GM18519 (cell line): ENCODE results near the gene TMUB2.

Source experiments
- ATAC-seq: cut with Tn5 transposase; IDR thresholded peaks from one replicate; pipeline ENCODE4 v1.9.1; 2021; ENCODE audit warnings: mild to moderate bottlenecking, moderate library complexity; ENCODE audit not compliant: unreplicated experiment, low FRiP score

Gene TMUB2

GRCh38 chr17:44176257-44176656 is 10.5 kb upstream of the TMUB2 start:
- no peak for ATAC-seq

GRCh38 chr17:44176671-44177501 is 9.9 kb upstream of the TMUB2 start:
- no peak for ATAC-seq

GRCh38 chr17:44177640-44178039 is 9.1 kb upstream of the TMUB2 start:
- no peak for ATAC-seq

- ATAC-seq, result no peak
Observed at GRCh38 chr17:44178133-44178532, 8.6 kb upstream of the TMUB2 start.

GRCh38 chr17:44183024-44183423 is 3.7 kb upstream of the TMUB2 start:
- no peak for ATAC-seq

GRCh38 chr17:44184212-44184810 is 2.5 kb upstream of the TMUB2 start:
- no peak for ATAC-seq

GRCh38 chr17:44187131-44187899 is 543 bp downstream of the TMUB2 start:
- ATAC-seq, result no peak

GRCh38 chr17:44188576-44189403 is 2.0 kb downstream of the TMUB2 start:
- no peak for ATAC-seq

- ATAC-seq, result no peak
Observed at GRCh38 chr17:44190481-44190880, 3.7 kb downstream of the TMUB2 start.

- ATAC-seq, result no peak
Observed at GRCh38 chr17:44191369-44191768, 4.6 kb downstream of the TMUB2 start.

- ATAC-seq, result no peak
Observed at GRCh38 chr17:44191941-44192496, 5.2 kb downstream of the TMUB2 start.

GRCh38 chr17:44192750-44193149 is 6.0 kb downstream of the TMUB2 start:
- ATAC-seq, result no peak

- ATAC-seq, result no peak
Observed at GRCh38 chr17:44193326-44194084, 6.7 kb downstream of the TMUB2 start.

GRCh38 chr17:44197107-44197506 is 10.3 kb downstream of the TMUB2 start:
- ATAC-seq, result no peak

GRCh38 chr17:44197980-44198720 is 11.4 kb downstream of the TMUB2 start:
- ATAC-seq, result no peak

GRCh38 chr17:44198721-44199552 is 12.2 kb downstream of the TMUB2 start:
- ATAC-seq, result peak; percentile 7

- peak; percentile 39 for ATAC-seq
Observed at GRCh38 chr17:44199553-44200477, 13.0 kb downstream of the TMUB2 start, which contains the start of gene ATXN7L3. ATXN7L3 (minus strand) TSS chr17:44199884; CDS start chr17:44198070, 1,814 bp downstream.
